ENCODE data around the gene KRTAP10-5.

The KRTAP10-5 gene

GRCh38 chr21:44531606-44532564, 48.5 kb downstream of the KRTAP10-5 start:
- H3K27ac Mint-ChIP-seq = no peak overlapping the region
- no peaks in the 10 kb centered on the region for H3K4me1 Mint-ChIP-seq (ENCODE audit: low read depth)
- H3K4me3 Mint-ChIP-seq = no peak overlapping the region
- H3K36me3 Mint-ChIP-seq (ENCODE audit: low read depth) = no peaks in the 10 kb centered on the region
- H3K27me3 Mint-ChIP-seq (ENCODE audit: low read depth) = no peaks in the 10 kb centered on the region
- no peaks in the 10 kb centered on the region for H3K9me3 Mint-ChIP-seq

- no peak overlapping the region for H3K27ac Mint-ChIP-seq
- no peaks in the 10 kb centered on the region for H3K4me1 Mint-ChIP-seq (ENCODE audit: low read depth)
- no peak overlapping the region for H3K4me3 Mint-ChIP-seq
- no peaks in the 10 kb centered on the region for H3K27me3 Mint-ChIP-seq (ENCODE audit: low read depth)
- no peaks in the 10 kb centered on the region for H3K9me3 Mint-ChIP-seq
- H3K36me3 Mint-ChIP-seq (ENCODE audit: low read depth) = no peaks in the 10 kb centered on the region
These were observed 49.4 kb downstream of the KRTAP10-5 start for GRCh38 chr21:44530903-44531605.

- H3K27ac Mint-ChIP-seq = no peak overlapping the region
These were observed 50.0 kb downstream of the KRTAP10-5 start for GRCh38 chr21:44530221-44530902.

GRCh38 chr21:44529503-44530125, 50.8 kb downstream of the KRTAP10-5 start:
- Mint-ChIP-seq H3K36me3 (ENCODE audit: low read depth) (no peaks in the 10 kb centered on the region), H3K27ac (no peak overlapping the region), H3K4me1 (ENCODE audit: low read depth) (no peaks in the 10 kb centered on the region), H3K4me3 (no peak overlapping the region), H3K27me3 (ENCODE audit: low read depth) (no peaks in the 10 kb centered on the region), H3K9me3 (no peaks in the 10 kb centered on the region)

More at GRCh38 chr21:44530221-44530902, 50.0 kb downstream of the KRTAP10-5 start:
- Mint-ChIP-seq H3K36me3 (ENCODE audit: low read depth) (no peaks in the 10 kb centered on the region), H3K4me1 (ENCODE audit: low read depth) (no peaks in the 10 kb centered on the region), H3K4me3 (no peak overlapping the region), H3K9me3 (no peaks in the 10 kb centered on the region), H3K27me3 (ENCODE audit: low read depth) (no peaks in the 10 kb centered on the region)
